Activated T-cell treated with anti-CD3 and anti-CD28 coated beads, Interleukin-2, amount 50 U/mL, for 1 hour (primary cell): ENCODE results near the gene ADAM22.

Source experiments
- DNase-seq: peaks from one replicate; pipeline ENCODE4 v3.0.0-alpha.2; 2020

The ADAM22 gene

DNA sequence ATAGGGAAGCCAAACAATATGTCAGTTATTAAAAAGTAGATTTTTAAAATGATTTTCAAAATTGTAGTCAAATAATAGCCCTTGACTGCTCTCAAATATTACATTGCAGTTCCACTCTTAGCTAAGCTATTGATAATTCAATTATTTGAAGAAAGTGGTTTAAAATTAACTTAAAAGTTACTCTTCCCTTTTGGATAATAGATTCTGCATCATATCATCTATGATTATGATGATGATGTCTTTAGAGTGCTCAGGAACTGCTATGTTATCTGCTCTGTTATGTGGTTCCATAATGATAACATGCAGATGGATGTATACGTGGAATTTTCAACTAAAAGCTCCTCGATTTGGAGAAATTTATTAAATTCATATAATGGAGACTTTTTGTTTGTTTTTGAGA lies 110.0 kb downstream of the ADAM22 start:
- DNase-seq: no peak

DNA sequence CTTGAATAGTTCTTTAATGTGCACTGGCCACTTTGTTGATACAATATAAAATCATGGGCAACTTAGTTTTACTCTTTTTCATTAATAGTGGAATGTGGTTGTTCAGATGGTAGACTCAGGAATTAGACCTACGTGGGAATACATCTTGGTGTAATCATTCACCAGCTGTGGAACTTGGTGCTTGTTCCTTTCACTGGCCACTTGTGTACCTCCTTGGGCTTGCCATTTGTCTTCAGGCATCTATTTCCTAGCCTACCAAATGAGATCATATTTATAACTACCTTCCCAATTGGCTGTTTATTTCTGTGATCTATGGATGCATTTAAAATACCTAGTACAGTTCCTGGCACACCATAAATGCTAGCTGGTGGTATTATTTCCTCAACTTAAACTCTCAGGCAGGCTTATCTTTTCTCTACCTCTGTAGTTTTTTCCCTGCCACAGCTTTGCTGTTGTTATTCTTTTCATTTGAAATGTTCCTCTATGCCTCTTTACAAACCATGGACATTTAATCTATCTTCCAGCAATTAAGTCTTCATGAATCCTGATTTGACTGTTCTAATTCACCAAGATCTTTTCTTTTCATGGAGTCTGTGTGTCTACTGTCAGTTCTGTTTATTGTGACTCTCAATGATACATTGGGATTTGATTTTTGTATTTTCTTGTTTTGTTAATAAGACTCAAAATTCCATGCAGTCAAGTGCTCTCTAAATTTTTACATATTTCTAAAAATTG lies 113.0 kb downstream of the ADAM22 start:
- no peak for DNase-seq

DNA sequence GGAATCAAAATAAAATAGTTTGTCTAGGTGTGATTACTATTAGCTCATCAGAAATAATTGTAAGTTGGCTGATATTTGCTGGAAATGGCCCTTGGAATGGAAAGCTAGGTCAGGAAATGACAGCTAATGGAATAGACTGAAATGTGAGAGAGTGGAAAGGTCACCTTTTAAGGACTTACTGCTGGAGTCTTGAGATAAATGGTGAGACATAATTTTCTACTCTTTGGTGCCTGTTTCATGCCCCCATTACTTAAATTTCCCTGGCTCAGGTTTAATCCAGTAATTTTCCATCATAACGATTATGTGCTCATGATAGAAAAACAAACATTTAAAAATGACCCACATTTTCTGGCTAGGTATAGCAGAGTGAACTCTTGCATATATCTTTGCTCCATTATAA lies 123.6 kb downstream of the ADAM22 start:
- DNase-seq: no peak

DNA sequence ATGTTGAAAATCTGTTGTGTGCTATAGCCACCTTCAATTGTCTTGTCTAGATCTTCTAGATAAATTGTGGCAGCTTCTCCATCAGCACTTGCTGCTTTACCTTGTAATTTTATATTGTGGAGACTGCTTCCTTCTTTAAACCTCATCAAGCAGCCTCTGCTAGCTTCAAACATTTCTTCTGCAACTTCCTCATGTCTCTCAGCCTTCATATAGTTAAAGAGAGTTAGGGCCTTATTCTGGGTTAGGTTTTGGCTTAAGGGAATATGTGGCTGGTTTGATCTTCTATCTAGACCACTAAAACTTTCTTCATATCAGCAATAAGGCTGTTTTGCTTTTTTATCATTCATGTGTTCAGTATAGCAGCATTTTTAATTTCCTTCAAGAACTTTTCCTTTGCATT lies 128.2 kb downstream of the ADAM22 start:
- no peak for DNase-seq

DNA sequence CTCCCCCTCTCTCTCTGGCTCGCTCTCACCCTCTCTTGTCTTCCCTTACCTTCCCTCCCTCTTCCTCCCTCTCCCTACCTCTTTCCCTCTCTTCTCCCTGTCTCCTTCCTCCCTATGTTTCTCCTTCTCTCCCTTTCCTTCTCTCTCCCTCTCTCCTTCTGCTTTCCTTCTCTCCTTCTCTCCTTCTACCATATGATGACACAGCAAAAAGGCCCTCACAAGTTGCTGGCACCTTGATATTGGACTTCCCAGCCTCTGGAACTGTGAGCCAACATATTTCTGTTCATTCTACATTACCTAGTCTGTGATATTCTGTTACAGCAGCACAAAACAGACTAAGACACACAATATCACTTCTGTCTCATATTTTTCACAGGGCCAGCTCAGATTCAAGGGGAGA lies 135.0 kb downstream of the ADAM22 start:
- DNase-seq: no peak

DNA sequence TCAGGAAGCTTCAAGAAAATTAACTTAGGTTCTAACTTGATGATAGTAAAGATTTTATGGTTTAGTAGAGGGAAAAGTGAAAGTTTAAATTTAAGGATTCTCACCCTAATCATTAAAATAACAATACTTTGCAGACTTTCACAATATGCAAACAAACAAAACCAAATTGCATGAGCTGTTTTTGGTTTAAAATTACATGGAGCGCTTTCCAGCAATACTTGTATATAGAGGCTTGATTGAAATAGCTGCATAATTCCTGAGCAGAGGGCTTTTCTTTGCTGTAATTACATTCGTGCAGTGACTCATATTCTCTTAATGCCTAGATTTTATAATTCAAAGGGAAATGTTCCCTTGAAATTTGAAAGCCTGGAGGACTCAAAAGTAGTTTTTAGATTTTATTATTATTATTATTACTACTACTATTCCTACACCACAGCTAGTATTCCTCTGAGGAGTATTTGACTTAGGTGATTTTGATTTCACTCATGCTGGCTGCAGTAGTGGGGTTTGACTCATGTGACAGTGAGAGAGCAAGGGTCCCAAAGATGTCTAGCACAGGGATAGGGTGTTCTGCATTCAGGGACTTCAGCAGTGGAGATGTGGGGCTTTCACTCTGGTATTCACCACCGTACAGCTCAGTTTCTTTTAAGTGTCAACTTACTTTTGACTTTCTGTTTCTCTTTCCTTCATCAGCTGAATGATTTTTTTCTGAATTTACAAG lies 138.1 kb downstream of the ADAM22 start:
- DNase-seq: no peak

DNA sequence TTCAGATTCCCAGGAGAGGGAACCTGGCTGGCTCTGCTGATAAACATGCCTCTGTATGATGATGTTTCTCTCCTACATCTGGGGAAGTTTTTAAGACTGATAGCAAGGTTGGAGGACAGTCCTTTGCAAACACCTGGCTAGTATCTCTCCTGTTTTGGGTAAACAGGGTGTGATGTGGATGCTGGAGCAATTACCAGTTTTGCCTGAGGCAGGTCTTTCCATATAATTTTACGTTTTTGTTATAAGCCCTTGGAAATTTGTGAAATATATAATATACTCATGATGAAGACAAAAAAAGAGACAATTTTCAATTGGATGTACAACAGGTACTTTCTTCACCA lies 138.6 kb downstream of the ADAM22 start:
- no peak for DNase-seq

DNA sequence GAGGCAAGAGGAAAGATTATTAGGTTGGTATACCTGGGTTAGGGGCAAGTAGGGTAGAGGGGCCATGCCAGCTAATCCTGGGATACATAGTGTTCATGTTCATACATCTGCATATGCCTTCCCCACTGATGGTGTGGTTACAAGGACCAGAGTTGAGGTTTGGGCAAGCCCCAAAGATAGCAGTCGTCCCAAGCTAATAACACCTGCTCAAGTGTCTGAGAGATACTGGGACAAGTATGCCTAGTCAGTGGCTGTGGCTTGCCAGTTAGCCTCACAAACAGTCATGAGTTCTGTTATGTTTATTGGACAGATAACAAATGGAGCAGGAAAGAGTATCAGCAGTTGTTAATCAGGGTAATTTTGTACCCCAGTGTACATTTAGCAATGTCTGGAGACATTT lies 139.6 kb downstream of the ADAM22 start:
- DNase-seq: no peak

DNA sequence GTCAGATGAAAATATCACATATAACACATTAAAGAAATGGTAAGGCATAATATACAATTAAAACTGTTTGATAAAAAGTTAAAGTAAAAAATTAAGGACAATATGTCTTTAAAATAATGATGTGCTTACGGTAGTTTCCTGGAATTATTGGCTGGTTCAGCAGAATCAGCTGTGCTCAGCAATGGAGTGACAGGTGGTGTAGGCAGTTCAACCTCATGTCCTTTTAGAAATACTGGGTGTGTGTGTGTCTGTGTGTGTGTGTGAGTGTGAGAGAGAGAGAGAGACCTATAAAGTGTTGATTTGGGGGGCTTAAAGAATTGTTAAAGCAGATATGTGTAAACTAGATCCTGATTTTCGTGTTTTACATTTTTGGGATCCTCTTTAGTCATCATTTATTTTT lies 141.2 kb downstream of the ADAM22 start:
- DNase-seq: no peak

DNA sequence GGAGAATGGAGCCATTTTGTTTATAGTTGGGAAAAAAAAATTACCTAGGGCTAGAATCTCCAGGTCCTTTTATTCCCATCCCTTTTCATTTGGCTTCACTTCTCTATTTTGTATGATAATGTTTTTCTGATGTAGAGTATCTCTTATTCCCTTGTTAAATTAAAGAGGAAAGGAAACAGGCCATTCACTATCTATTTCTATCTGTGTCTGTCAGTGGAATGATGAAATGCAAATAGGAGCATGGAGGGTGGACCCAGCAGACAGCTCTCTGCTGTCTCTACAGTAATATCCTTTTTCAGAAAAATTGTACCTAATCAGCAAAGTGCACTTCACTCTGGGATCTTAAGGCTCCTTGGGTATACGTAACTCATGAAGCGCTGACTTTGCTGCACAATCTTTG lies 149.8 kb downstream of the ADAM22 start:
- DNase-seq: no peak

DNA sequence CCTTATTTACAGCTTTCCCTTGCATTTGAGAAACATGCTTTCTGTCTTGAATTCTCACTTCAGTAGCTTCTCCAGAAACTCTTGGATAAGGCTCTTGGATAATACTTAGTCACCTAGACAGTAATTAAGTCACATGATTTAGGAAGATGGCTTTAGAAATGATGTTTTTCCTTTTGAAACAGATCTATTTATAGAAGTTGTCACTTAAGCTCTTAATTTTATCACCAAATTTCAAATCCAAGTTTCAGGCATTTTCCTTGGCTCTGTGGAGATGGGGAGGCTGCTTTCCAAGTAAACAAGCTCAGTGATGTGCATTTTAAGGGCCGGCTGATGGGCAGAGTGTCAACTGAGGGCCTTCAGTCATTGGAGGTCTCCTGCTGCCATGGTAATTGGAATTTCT lies 155.5 kb downstream of the ADAM22 start:
- no peak for DNase-seq

DNA sequence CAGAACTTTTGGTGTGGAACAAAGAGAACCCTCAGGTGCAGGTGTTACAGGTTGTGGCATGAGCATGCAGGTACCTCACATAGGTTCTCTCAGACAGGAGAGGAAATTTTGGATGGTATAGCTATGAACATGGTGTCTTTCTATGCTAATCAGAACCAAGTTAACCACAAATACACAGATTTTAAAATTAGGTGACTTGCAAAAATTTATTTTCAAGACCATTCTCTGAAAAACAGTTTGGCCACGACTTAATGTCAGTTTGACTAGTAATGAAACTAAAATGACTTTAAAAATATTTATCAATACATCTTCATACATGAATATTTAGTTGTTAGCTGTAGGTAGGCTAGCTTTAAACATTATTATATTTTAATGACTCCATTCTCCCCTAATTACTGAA lies 156.2 kb downstream of the ADAM22 start:
- no peak for DNase-seq

DNA sequence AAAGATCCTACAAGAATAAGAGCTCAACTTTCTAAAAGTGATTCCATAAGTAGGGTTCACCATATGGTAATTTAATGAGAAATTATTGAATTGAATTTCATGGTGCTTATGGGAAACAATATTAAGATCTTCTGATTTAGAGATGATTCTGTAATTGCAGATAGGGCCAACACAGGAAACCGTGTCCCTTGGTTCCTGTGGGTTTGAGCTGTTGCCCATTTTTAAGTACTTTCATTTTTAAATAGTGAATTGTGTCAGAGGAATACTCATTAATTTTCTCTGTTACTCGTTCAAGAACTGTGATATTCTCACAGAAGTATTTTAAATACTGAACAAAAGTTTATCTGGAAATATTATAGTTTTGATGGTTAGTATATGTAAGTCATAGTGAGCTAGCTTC lies 156.6 kb downstream of the ADAM22 start:
- DNase-seq: no peak

DNA sequence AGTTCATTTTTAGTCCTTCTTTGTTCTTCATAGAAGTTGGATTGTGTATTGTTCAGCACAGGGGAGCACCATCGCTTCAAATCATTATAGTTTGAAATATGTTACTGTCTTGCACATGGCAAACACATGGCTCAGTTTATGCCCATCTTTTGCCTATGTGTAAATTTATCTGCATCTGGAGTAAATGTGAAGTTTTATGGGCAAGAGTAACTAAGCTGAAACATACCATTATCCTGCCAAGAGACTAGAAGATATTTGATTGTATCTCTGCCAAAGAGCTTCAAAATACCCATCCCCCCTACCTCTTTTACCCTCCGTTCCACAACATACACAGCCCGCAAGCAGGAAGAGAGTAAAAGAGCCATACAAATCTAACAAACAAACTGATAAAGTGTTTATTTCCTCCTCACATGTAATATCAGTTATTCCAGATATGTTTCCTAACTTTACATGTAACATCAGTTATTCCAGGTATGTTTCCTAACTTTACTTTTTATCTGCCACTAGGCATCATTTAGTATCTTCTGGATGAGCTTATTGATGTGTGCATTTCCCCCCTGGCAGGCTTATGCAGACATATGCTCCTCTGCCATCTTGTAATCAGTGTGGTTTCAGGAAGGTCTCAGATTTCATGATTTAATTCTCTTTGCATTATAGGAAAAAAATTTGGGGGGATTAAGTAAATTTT lies 158.1 kb downstream of the ADAM22 start:
- no peak for DNase-seq

DNA sequence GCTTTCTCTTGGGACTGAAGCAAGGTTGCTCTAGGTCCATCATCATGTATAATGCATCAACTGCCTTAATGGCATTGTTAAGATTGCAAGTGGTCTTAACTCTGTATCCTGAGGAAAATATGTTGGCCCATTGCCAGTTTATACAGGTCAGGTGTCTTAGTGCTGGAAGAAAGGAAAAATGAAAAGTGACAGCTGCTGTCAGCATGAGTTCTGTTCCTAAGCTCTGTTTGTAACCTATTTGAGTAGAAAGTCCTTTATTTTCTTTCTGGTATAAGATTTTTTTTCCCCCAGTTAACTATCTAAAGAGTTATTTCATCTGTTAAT lies 158.6 kb downstream of the ADAM22 start:
- no peak for DNase-seq

DNA sequence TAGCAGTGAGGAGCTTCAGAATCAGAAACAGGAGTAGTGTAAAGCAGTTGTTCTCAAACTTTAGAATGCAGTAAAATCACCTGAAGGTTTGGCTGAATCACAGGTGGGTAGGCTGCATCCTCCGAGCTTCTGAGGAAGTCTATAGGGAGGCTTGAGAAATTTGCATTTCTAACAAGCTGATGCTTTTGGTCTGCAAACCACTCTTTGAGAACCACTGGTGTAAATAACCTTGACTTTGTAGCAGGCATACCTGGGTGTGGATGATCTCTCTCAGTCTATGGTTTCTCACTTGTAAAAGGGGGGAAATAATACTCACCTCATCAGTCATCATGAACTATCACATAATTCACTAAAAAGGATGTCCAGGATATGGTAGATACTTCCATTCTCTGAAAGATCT lies 167.7 kb downstream of the ADAM22 start:
- no peak for DNase-seq

DNA sequence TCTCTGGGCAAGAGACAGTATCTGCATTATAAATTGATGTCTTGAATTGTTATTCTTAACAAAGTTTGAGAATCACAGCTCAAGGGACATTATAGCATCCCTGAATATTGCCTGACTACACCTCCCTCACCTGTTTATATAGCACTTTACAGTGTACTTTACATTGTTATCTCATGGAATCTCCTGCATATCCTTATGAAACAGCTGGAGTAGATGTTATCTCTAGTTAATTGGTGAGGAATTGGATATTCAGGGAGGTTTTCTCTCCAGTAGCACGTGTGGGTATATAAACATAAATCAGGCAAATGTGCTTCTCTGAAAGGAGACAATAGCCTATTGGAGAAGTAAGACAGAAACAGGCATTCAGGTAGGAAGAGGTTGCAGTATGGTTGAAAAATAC lies 168.6 kb downstream of the ADAM22 start:
- no peak for DNase-seq

DNA sequence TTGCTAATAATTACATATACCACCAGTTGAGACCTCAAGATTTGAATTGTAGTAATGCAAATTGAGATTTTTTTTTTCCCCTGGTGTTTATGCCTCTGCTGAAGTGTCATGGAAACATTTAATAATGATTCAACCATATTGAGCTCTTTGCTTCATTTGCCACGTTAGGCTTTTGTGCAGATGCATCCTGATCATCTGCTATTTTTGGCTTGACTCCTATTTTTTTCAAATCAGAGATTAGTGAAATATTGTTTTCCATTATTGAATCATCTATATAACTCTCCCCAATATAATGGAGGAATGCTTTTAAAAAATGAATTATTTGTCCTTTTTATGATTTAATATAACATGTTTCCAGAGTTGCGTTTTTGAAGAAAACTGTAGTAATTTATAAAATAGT lies 170.7 kb downstream of the ADAM22 start:
- no peak for DNase-seq

DNA sequence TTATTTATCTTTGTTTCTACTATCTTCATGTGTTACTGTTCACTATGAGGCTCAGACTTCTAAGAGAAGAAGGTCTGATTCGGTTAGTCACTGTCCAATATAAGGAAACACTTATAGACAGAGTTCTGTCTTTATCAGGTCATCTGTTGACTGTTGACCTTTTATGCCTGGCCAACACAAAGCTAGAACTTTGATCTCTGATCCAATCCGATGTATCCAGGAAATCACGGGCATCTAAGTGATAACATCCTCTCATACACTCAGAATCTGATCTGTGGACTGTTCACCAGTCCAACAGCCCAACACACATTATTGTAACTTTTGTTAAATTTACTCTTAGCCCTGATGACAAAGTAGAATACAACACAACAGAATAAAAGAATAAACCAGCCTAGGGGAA lies 171.2 kb downstream of the ADAM22 start:
- no peak for DNase-seq

DNA sequence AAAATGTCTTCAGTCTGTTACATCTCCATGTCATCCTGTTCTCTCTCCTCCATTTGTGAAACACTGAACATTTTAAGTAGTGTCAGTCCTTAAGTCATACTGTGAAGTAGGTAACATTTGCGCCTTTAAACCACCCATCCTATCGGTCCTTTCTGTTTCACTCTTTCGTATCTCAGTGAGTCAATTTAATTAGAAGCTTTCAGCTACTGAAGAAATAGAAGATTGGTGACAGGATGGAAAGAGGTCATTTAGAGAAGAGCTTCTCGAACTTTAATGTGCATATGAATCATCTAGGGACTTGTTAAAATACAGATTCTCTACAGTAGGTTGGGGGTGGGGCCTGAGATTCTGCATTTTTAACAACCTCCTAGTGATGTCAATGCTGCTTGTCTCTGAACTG lies 172.4 kb downstream of the ADAM22 start:
- DNase-seq: no peak

DNA sequence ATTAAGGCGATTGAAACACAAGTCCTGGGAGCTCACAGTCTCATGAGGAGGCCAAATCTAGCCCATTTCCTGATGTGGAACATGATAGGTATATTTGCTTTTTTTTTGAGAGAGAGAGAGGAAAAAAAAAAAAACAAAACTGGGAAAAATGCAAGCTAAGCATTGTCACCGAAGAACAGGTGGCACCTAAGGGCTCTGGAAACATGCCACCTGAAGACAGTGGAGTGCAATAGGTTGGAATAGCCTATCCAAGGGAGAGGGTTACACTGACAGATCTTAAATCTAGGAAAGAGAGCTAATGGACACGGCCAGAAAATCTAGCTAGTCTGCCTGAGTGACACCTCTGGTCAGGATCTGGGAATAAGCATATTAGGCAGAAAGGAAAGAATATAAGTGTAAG lies 175.6 kb downstream of the ADAM22 start:
- DNase-seq: no peak

DNA sequence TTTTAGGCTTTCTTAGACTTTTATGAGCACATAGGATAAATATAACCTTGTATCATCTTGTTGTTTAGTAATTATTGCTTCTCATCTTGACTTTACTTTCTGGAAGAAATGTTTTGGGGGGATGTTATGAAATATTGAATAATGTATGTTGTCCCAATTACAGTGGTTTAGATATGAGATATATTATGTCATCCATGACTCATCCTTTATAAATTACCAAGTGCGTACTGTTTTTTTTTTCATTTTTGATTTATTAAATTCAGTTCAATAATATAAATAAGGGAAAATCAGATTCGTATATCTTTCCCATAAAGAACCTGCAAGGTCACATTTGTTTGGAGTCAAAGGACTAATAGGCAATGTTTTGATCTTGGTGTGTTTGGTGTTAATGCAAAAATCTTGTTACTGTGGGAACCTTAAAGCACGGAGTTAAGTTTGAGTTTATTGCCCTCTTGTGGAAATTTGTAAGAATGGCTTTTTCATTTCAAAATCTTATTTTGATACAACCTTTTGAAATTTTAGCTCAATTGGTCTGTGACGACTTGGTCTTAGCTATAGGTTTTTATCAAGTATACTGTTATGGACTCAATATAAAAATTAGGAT lies 177.2 kb downstream of the ADAM22 start:
- no peak for DNase-seq

DNA sequence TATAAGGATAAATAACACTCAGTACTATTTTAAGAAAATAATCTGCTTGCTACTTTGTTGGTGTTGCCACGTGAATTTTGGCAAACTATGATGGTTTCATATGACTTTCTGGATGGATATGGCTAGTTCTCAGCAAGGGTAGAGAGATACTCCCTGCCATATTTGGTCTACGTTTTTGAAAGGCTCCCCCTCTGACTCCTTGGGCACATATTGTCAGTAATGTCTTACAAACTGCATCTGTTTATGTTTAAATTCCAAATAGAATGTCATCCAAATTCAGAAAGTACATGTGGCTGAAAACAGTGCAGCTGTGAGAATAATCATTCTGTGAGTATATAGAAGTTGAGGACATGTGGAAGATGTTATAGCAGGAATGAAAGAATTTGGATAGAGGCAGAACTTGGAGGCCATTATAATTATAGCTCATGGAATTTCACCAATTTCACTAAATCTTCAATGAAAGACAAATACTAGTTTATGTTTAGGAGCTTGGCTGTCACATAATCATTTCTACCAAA lies 178.0 kb downstream of the ADAM22 start:
- DNase-seq: no peak

DNA sequence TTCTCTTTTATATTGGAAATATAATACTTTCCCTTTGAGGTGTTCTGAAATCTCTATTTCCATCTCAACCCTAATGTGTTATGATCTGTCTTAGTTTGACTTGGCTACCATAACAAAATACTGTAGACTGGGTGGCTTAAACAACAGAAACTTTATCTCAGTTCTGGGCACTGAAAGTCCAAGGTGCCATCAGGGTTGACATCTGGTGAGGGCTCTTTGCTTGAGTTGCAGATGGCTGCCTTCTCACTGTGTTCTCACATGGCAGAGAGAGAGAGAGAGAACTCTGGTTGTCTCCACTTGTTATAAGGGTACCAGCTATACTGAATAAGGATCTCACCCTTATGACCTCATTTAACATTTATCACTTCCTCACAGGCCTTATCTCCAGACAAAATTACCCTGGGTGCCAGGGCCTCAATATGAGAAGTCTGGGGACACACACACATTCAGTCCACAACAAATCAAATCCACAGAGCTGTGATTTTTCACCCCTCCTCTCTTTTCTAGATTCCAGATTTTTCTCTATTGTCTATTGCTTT lies 181.3 kb downstream of the ADAM22 start:
- no peak for DNase-seq
